ENCODE data around the gene SRGAP1.

- TF ChIP-seq EZH2 (IDR thresholded peaks at IDR 0.05; ENCODE audit: low read depth, low read length, severe bottlenecking): no peak
- no peak for TF ChIP-seq CTCF (IDR thresholded peaks at IDR 0.05; ENCODE audit: control extremely low read depth in 1 of 3, insufficient read depth in 1 of 3, low read depth in 1 of 3, low read length in 3 of 3)
- no peak for TF ChIP-seq EGR1 (IDR thresholded peaks at IDR 0.05; ENCODE audit: borderline replicate concordance, low read depth, low read length)
- no peak for TF ChIP-seq BRCA1 (IDR thresholded peaks at IDR 0.05; ENCODE audit: low read depth, low read length)
- TF ChIP-seq POLR2A (IDR thresholded peaks at IDR 0.05; ENCODE audit: control extremely low read depth in 1 of 2, low read depth in 2 of 2, low read length in 2 of 2): no peak
- no peak for TF ChIP-seq CREB1 (IDR thresholded peaks at IDR 0.05)
- TF ChIP-seq, protein P1, sequence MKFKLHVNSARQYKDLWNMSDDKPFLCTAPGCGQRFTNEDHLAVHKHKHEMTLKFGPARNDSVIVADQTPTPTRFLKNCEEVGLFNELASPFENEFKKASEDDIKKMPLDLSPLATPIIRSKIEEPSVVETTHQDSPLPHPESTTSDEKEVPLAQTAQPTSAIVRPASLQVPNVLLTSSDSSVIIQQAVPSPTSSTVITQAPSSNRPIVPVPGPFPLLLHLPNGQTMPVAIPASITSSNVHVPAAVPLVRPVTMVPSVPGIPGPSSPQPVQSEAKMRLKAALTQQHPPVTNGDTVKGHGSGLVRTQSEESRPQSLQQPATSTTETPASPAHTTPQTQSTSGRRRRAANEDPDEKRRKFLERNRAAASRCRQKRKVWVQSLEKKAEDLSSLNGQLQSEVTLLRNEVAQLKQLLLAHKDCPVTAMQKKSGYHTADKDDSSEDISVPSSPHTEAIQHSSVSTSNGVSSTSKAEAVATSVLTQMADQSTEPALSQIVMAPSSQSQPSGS (IDR thresholded peaks at IDR 0.05; ENCODE audit: low read length): no peak
- no peak for TF ChIP-seq EP300 (IDR thresholded peaks at IDR 0.05; ENCODE audit: borderline replicate concordance in 1 of 2, low read depth in 2 of 2, low read length in 2 of 2)
- TF ChIP-seq, protein P2, sequence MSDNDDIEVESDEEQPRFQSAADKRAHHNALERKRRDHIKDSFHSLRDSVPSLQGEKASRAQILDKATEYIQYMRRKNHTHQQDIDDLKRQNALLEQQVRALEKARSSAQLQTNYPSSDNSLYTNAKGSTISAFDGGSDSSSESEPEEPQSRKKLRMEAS (IDR thresholded peaks at IDR 0.05): no peak
- TF ChIP-seq CBX5 (IDR thresholded peaks at IDR 0.05; ENCODE audit: low read depth, low read length): no peak
- no peak for TF ChIP-seq JUN (IDR thresholded peaks at IDR 0.05; ENCODE audit: low read depth, low read length)
- no peak for TF ChIP-seq SRF (IDR thresholded peaks at IDR 0.05; ENCODE audit: low read depth, low read length)
- no peak for TF ChIP-seq SUZ12 (IDR thresholded peaks at IDR 0.05; ENCODE audit: low read length)
Measured at GRCh38 chr12:64160711-64161060, 316.2 kb downstream of the SRGAP1 start.
